ENCODE measurements around the gene CHMP5. TPM values are rescaled to one million over a fixed set of nuclear protein-coding genes. Genes with fewer than 3 reads are reported as not detected.

CHMP5 gene
- polyA plus RNA-seq, 1 donor from 2014 or later: 286 TPM

DNA sequence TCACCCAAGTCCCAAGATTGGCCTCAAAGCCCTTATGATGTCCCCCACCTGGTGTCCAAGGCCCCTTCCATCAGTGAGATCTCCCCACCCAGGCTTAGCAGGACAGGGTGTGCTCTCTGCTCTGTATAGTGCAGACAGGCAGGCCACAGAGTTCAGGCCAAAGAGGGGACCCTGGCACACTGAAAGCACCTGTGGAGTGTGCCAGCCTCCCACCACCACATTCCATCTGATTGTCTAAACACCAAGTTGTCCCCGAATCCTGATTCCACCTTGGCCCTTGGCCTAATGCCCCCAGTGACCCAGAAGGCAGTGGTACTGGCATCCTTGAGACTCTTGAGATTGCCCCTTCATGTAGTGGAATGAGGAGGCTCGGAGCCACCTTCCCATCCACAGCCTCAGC lies 19.5 kb upstream of the CHMP5 start:
- Histone ChIP-seq H3K27me3 (ENCODE audit: insufficient read depth, low read depth, low read length) (no peaks in the 10 kb centered on the region), H3K4me3 (ENCODE audit: low read length) (no peak overlapping the region), H3K79me2 (replicated peaks; ENCODE audit: insufficient read depth, low read length) (no peaks in the 10 kb centered on the region), H3F3A (ENCODE audit: insufficient read depth, low read length, poor library complexity, severe bottlenecking) (no peaks in the 10 kb centered on the region), H3K27ac (ENCODE audit: low read length) (no peak overlapping the region), H3K4me2 (ENCODE audit: low read length) (no peak overlapping the region), H3K9ac (ENCODE audit: low read length) (no peak overlapping the region), H4K20me1 (ENCODE audit: insufficient read depth) (no peaks in the 10 kb centered on the region), H2AFZ (ENCODE audit: low read depth, low read length) (no peak overlapping the region), H3K36me3 (ENCODE audit: insufficient read depth, low read length) (no peaks in the 10 kb centered on the region), H3K9me2 (ENCODE audit: insufficient read depth, low read length) (no peaks in the 10 kb centered on the region), H3K9me3 (ENCODE audit: low read length) (no peaks in the 10 kb centered on the region)
- TF ChIP-seq TAF1 (IDR thresholded peaks at IDR 0.05; ENCODE audit: low read depth) (no peak), POLR2AphosphoS5 (IDR thresholded peaks at IDR 0.05) (no peak), RAD21 (conservative IDR thresholded peaks at IDR 0.05) (no peak), EP300 (conservative IDR thresholded peaks at IDR 0.05; ENCODE audit: poor library complexity, severe bottlenecking) (no peak)

DNA sequence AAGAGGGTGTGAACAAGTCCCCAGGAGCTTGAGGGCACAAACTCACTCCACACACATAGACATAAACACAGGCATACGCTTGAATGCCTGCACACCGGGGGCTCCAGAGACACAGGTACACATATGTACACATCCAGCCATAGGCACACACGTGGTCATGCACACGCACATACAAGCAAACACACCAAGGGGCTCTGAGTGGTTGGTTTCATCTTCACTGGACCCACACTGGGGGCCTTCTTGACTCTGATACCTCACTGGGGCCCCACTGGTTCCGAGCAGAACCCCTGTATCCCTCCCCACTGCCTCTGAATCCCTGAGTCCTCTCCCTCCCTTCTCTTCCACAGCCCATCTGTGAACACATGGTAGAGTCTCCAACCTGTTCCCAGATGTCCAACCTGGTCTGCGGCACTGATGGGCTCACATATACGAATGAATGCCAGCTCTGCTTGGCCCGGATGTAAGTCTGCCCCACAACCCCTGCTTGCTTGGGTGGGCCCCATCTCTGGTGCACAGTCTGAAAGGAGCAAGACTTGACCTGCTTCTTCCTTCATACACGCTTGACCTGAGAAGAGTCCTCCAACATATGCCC lies 18.5 kb upstream of the CHMP5 start:
- H3F3A ChIP-seq (ENCODE audit: insufficient read depth, low read length, poor library complexity, severe bottlenecking): no peaks in the 10 kb centered on the region

More for the DNA sequence above, 18.5 kb upstream of the CHMP5 start:
- no peak overlapping the region for H3K27ac ChIP-seq (ENCODE audit: low read length)
- no peaks in the 10 kb centered on the region for H3K27me3 ChIP-seq (ENCODE audit: insufficient read depth, low read depth, low read length)
- H3K4me2 ChIP-seq (ENCODE audit: low read length): no peak overlapping the region
- no peaks in the 10 kb centered on the region for H3K79me2 ChIP-seq (replicated peaks; ENCODE audit: insufficient read depth, low read length)
- H3K36me3 ChIP-seq (ENCODE audit: insufficient read depth, low read length): no peaks in the 10 kb centered on the region
- H4K20me1 ChIP-seq (ENCODE audit: insufficient read depth): no peaks in the 10 kb centered on the region
- no peak overlapping the region for H3K9ac ChIP-seq (ENCODE audit: low read length)
- no peaks in the 10 kb centered on the region for H3K9me3 ChIP-seq (ENCODE audit: low read length)
- no peak overlapping the region for H2AFZ ChIP-seq (ENCODE audit: low read depth, low read length)
- H3K9me2 ChIP-seq (ENCODE audit: insufficient read depth, low read length): no peaks in the 10 kb centered on the region
- no peak overlapping the region for H3K4me3 ChIP-seq (ENCODE audit: low read length)
- no peak for TF ChIP-seq EP300 (conservative IDR thresholded peaks at IDR 0.05; ENCODE audit: poor library complexity, severe bottlenecking)
- no peak for TF ChIP-seq RAD21 (conservative IDR thresholded peaks at IDR 0.05)
- no peak for TF ChIP-seq TAF1 (IDR thresholded peaks at IDR 0.05; ENCODE audit: low read depth)
- no peak for TF ChIP-seq POLR2AphosphoS5 (IDR thresholded peaks at IDR 0.05)
- no peak for TF ChIP-seq MXI1 (conservative IDR thresholded peaks at IDR 0.05; ENCODE audit: poor library complexity, severe bottlenecking)
- no peak for TF ChIP-seq EZH2 (IDR thresholded peaks at IDR 0.05; ENCODE audit: borderline replicate concordance, insufficient read depth, low read length, poor library complexity, severe bottlenecking)
- TF ChIP-seq, protein P1, sequence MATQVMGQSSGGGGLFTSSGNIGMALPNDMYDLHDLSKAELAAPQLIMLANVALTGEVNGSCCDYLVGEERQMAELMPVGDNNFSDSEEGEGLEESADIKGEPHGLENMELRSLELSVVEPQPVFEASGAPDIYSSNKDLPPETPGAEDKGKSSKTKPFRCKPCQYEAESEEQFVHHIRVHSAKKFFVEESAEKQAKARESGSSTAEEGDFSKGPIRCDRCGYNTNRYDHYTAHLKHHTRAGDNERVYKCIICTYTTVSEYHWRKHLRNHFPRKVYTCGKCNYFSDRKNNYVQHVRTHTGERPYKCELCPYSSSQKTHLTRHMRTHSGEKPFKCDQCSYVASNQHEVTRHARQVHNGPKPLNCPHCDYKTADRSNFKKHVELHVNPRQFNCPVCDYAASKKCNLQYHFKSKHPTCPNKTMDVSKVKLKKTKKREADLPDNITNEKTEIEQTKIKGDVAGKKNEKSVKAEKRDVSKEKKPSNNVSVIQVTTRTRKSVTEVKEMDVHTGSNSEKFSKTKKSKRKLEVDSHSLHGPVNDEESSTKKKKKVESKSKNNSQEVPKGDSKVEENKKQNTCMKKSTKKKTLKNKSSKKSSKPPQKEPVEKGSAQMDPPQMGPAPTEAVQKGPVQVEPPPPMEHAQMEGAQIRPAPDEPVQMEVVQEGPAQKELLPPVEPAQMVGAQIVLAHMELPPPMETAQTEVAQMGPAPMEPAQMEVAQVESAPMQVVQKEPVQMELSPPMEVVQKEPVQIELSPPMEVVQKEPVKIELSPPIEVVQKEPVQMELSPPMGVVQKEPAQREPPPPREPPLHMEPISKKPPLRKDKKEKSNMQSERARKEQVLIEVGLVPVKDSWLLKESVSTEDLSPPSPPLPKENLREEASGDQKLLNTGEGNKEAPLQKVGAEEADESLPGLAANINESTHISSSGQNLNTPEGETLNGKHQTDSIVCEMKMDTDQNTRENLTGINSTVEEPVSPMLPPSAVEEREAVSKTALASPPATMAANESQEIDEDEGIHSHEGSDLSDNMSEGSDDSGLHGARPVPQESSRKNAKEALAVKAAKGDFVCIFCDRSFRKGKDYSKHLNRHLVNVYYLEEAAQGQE (IDR thresholded peaks at IDR 0.05; ENCODE audit: borderline replicate concordance): no peak
- TF ChIP-seq SMC3 (conservative IDR thresholded peaks at IDR 0.05; ENCODE audit: poor library complexity): no peak
- TF ChIP-seq, protein P2, sequence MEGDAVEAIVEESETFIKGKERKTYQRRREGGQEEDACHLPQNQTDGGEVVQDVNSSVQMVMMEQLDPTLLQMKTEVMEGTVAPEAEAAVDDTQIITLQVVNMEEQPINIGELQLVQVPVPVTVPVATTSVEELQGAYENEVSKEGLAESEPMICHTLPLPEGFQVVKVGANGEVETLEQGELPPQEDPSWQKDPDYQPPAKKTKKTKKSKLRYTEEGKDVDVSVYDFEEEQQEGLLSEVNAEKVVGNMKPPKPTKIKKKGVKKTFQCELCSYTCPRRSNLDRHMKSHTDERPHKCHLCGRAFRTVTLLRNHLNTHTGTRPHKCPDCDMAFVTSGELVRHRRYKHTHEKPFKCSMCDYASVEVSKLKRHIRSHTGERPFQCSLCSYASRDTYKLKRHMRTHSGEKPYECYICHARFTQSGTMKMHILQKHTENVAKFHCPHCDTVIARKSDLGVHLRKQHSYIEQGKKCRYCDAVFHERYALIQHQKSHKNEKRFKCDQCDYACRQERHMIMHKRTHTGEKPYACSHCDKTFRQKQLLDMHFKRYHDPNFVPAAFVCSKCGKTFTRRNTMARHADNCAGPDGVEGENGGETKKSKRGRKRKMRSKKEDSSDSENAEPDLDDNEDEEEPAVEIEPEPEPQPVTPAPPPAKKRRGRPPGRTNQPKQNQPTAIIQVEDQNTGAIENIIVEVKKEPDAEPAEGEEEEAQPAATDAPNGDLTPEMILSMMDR (IDR thresholded peaks at IDR 0.05; ENCODE audit: poor library complexity, severe bottlenecking): no peak
